ENCODE data around the gene LIN7A. TPM values are rescaled to one million over a fixed set of nuclear protein-coding genes. Genes with fewer than 3 reads are reported as not detected.

Gene LIN7A
- total and polyA plus RNA-seq, 2 donors (not counting 1 experiment from before 2014, with no cell fraction given), result 22.8 to 35.3 TPM

GRCh38 chr12:80943338-80943737 lies 5.6 kb upstream of the LIN7A start:
- H4K20me1 ChIP-seq (ENCODE audit: control insufficient read depth, extremely low read depth, insufficient read depth, low read length), result no peaks in the 10 kb centered on the region
- H3K9me3 ChIP-seq (ENCODE audit: control insufficient read depth, insufficient read depth, low read depth, low read length), result no peaks in the 10 kb centered on the region
- DNase-seq (ENCODE audit: low read depth in 2 of 2), result no peak
- no peak overlapping the region for H3K27ac ChIP-seq (ENCODE audit: insufficient read depth, low read length)
- H3K4me2 ChIP-seq (ENCODE audit: extremely low read depth, insufficient read depth, low read length), result no peak overlapping the region
- H3K27me3 ChIP-seq (ENCODE audit: control insufficient read depth, insufficient read depth, low read length), result no peaks in the 10 kb centered on the region
- no peak overlapping the region for H3K4me3 ChIP-seq (replicated peaks in 1 of 4; ENCODE audit: control extremely low read depth in 1 of 4, insufficient read depth in 1 of 4, low read depth in 3 of 4, low read length in 4 of 4)
- H3K36me3 ChIP-seq (ENCODE audit: control insufficient read depth, insufficient read depth, low read length), result no peaks in the 10 kb centered on the region
- TF ChIP-seq EZH2 (IDR thresholded peaks at IDR 0.05; ENCODE audit: low read length, missing control alignments) (no peak), CTCF (conservative IDR thresholded peaks at IDR 0.05 in 1 of 2, IDR thresholded peaks at IDR 0.05 in 1 of 2; ENCODE audit: low read depth in 1 of 2, low read length in 2 of 2) (no peak)
- H3K79me2 ChIP-seq (ENCODE audit: control insufficient read depth, insufficient read depth, low read length), result no peaks in the 10 kb centered on the region
- peaks cover 6% of the 10 kb centered on the region for H3K4me1 ChIP-seq (ENCODE audit: control insufficient read depth, extremely low read depth, insufficient read depth, low read length)
- H3K9ac ChIP-seq (ENCODE audit: insufficient read depth, low read length), result no peak overlapping the region
- no peak overlapping the region for H2AFZ ChIP-seq (ENCODE audit: low read length)

GRCh38 chr12:80941916-80942315 lies 4.2 kb upstream of the LIN7A start:
- H2AFZ ChIP-seq (ENCODE audit: low read length), result no peak overlapping the region
- TF ChIP-seq CTCF (conservative IDR thresholded peaks at IDR 0.05 in 1 of 2, IDR thresholded peaks at IDR 0.05 in 1 of 2; ENCODE audit: low read depth in 1 of 2, low read length in 2 of 2) (no peak), EZH2 (IDR thresholded peaks at IDR 0.05; ENCODE audit: low read length, missing control alignments) (no peak)
- H3K4me2 ChIP-seq (ENCODE audit: extremely low read depth, insufficient read depth, low read length), result no peak overlapping the region
- DNase-seq (ENCODE audit: low read depth in 2 of 2), result peak in 1 of 2 donors; percentile 38
- H3K27me3 ChIP-seq (ENCODE audit: control insufficient read depth, insufficient read depth, low read length), result no peaks in the 10 kb centered on the region
- peaks cover 6% of the 10 kb centered on the region for H3K4me1 ChIP-seq (ENCODE audit: control insufficient read depth, extremely low read depth, insufficient read depth, low read length)
- H3K4me3 ChIP-seq (replicated peaks in 1 of 4; ENCODE audit: control extremely low read depth in 1 of 4, insufficient read depth in 1 of 4, low read depth in 3 of 4, low read length in 4 of 4), result no peak overlapping the region
- no peak overlapping the region for H3K27ac ChIP-seq (ENCODE audit: insufficient read depth, low read length)
- H4K20me1 ChIP-seq (ENCODE audit: control insufficient read depth, extremely low read depth, insufficient read depth, low read length), result no peaks in the 10 kb centered on the region
- no peak overlapping the region for H3K9ac ChIP-seq (ENCODE audit: insufficient read depth, low read length)
- H3K36me3 ChIP-seq (ENCODE audit: control insufficient read depth, insufficient read depth, low read length), result no peaks in the 10 kb centered on the region
- H3K79me2 ChIP-seq (ENCODE audit: control insufficient read depth, insufficient read depth, low read length), result peaks cover 2% of the 10 kb centered on the region
- no peaks in the 10 kb centered on the region for H3K9me3 ChIP-seq (ENCODE audit: control insufficient read depth, insufficient read depth, low read depth, low read length)

- Histone ChIP-seq H3K9me3 (ENCODE audit: control insufficient read depth, insufficient read depth, low read depth, low read length) (no peaks in the 10 kb centered on the region), H3K4me2 (ENCODE audit: extremely low read depth, insufficient read depth, low read length) (peak overlapping the region; percentile 65), H3K79me2 (ENCODE audit: control insufficient read depth, insufficient read depth, low read length) (peaks cover 20% of the 10 kb centered on the region), H4K20me1 (ENCODE audit: control insufficient read depth, extremely low read depth, insufficient read depth, low read length) (no peaks in the 10 kb centered on the region), H3K36me3 (ENCODE audit: control insufficient read depth, insufficient read depth, low read length) (no peaks in the 10 kb centered on the region), H3K4me3 (replicated peaks in 1 of 4; ENCODE audit: control extremely low read depth in 1 of 4, insufficient read depth in 1 of 4, low read depth in 3 of 4, low read length in 4 of 4) (no peak overlapping the region), H3K27me3 (ENCODE audit: control insufficient read depth, insufficient read depth, low read length) (no peaks in the 10 kb centered on the region), H3K27ac (ENCODE audit: insufficient read depth, low read length) (peak overlapping the region; percentile 46), H3K9ac (ENCODE audit: insufficient read depth, low read length) (no peak overlapping the region), H2AFZ (ENCODE audit: low read length) (no peak overlapping the region), H3K4me1 (ENCODE audit: control insufficient read depth, extremely low read depth, insufficient read depth, low read length) (peaks cover 3% of the 10 kb centered on the region)
- TF ChIP-seq CTCF (conservative IDR thresholded peaks at IDR 0.05 in 1 of 2, IDR thresholded peaks at IDR 0.05 in 1 of 2; ENCODE audit: low read depth in 1 of 2, low read length in 2 of 2) (no peak), EZH2 (IDR thresholded peaks at IDR 0.05; ENCODE audit: low read length, missing control alignments) (no peak)
- DNase-seq (ENCODE audit: low read depth in 2 of 2), result peak in 1 of 2 donors; percentile 44
These were observed 1.7 kb upstream of the LIN7A start for GRCh38 chr12:80939231-80939950.
